KOPT-K1 (cell line): Measurements from ENCODE around the gene ERI3.

Source experiments
- H3K27ac ChIP-seq: fragments of 200-600 bp; sonication (generic); 2 replicates; pipeline ENCODE4 v1.5.1; 2016; ENCODE audit warnings: antibody characterized with exemption, mild to moderate bottlenecking, low read depth, low read length; ENCODE audit not compliant: poor library complexity, severe bottlenecking
- H3K36me3 ChIP-seq: fragments of 200-600 bp; sonication (generic); 2 replicates; pipeline ENCODE4 v1.5.1; 2017; ENCODE audit warnings: antibody characterized with exemption, mild to moderate bottlenecking, low read length, moderate library complexity; ENCODE audit not compliant: insufficient read depth
- H3K9me3 ChIP-seq: fragments of 200-600 bp; sonication (generic); 2 replicates; pipeline ENCODE4 v1.5.1; 2017; ENCODE audit warnings: antibody characterized with exemption, low read length, mild to moderate bottlenecking; ENCODE audit not compliant: insufficient read depth, poor library complexity, severe bottlenecking

ERI3 gene

GRCh38 chr1:44256762-44257554 is 98.1 kb downstream of the ERI3 start:
- no peaks in the 10 kb centered on the region for H3K9me3 ChIP-seq
- peaks cover 12% of the 10 kb centered on the region; the same call in 1 of the 2 replicates for H3K36me3 ChIP-seq
- H3K27ac ChIP-seq: no peak overlapping the region

GRCh38 chr1:44254392-44254910 is 100.6 kb downstream of the ERI3 start:
- Histone ChIP-seq H3K36me3 (peaks cover 12% of the 10 kb centered on the region; the same call in 1 of the 2 replicates), H3K9me3 (no peaks in the 10 kb centered on the region), H3K27ac (no peak overlapping the region)

GRCh38 chr1:44251989-44252671 is 102.9 kb downstream of the ERI3 start:
- no peak overlapping the region for H3K27ac ChIP-seq
- no peaks in the 10 kb centered on the region for H3K9me3 ChIP-seq
- H3K36me3 ChIP-seq: peaks cover 11% of the 10 kb centered on the region; the same call in 1 of the 2 replicates

- Histone ChIP-seq H3K9me3 (no peaks in the 10 kb centered on the region), H3K27ac (no peak overlapping the region), H3K36me3 (peaks cover 4% of the 10 kb centered on the region; the same call in 1 of the 2 replicates)
Observed at GRCh38 chr1:44251486-44251885, 103.6 kb downstream of the ERI3 start.

- Histone ChIP-seq H3K27ac (no peak overlapping the region), H3K9me3 (no peaks in the 10 kb centered on the region)
Observed at GRCh38 chr1:44250068-44250781, 104.8 kb downstream of the ERI3 start.

GRCh38 chr1:44249543-44249942 is 105.5 kb downstream of the ERI3 start:
- no peaks in the 10 kb centered on the region; the same call in 1 of the 2 replicates for H3K36me3 ChIP-seq
- H3K9me3 ChIP-seq: no peaks in the 10 kb centered on the region
- no peak overlapping the region for H3K27ac ChIP-seq

More at GRCh38 chr1:44250068-44250781, 104.8 kb downstream of the ERI3 start:
- H3K36me3 ChIP-seq: no peaks in the 10 kb centered on the region; the same call in 1 of the 2 replicates

GRCh38 chr1:44246806-44247205 is 108.3 kb downstream of the ERI3 start:
- Histone ChIP-seq H3K36me3 (peaks cover 3% of the 10 kb centered on the region; the same call in 1 of the 2 replicates), H3K9me3 (no peaks in the 10 kb centered on the region), H3K27ac (no peak overlapping the region)

GRCh38 chr1:44244986-44245385 is 110.1 kb downstream of the ERI3 start:
- peaks cover 13% of the 10 kb centered on the region; the same call in 1 of the 2 replicates for H3K36me3 ChIP-seq
- no peak overlapping the region for H3K27ac ChIP-seq
- H3K9me3 ChIP-seq: no peaks in the 10 kb centered on the region

GRCh38 chr1:44243782-44244495 is 111.1 kb downstream of the ERI3 start:
- Histone ChIP-seq H3K9me3 (no peaks in the 10 kb centered on the region), H3K36me3 (peaks cover 14% of the 10 kb centered on the region; the same call in 1 of the 2 replicates), H3K27ac (no peak overlapping the region)

GRCh38 chr1:44242746-44243145 is 112.3 kb downstream of the ERI3 start:
- Histone ChIP-seq H3K27ac (no peak overlapping the region), H3K9me3 (no peaks in the 10 kb centered on the region), H3K36me3 (peaks cover 14% of the 10 kb centered on the region; the same call in 1 of the 2 replicates)

GRCh38 chr1:44240802-44241671 is 114.0 kb downstream of the ERI3 start:
- Histone ChIP-seq H3K36me3 (peaks cover 14% of the 10 kb centered on the region; the same call in 1 of the 2 replicates), H3K9me3 (no peaks in the 10 kb centered on the region), H3K27ac (no peak overlapping the region)

GRCh38 chr1:44239961-44240371 is 115.1 kb downstream of the ERI3 start:
- H3K9me3 ChIP-seq: no peaks in the 10 kb centered on the region
- H3K36me3 ChIP-seq: peaks cover 14% of the 10 kb centered on the region; the same call in 1 of the 2 replicates
- no peak overlapping the region for H3K27ac ChIP-seq

GRCh38 chr1:44239331-44239960 is 115.6 kb downstream of the ERI3 start:
- no peak overlapping the region for H3K27ac ChIP-seq
- H3K36me3 ChIP-seq: peaks cover 14% of the 10 kb centered on the region; the same call in 1 of the 2 replicates
- no peaks in the 10 kb centered on the region for H3K9me3 ChIP-seq
